H1 (cell line): ENCODE measurements around the gene PIGC. TPM values are rescaled to one million over a fixed set of nuclear protein-coding genes. Genes with fewer than 3 reads are reported as not detected.

Source experiments
- CTCF ChIA-PET: fragments of 300-600 bp; sonication (Branson Sonifier 250); formaldehyde crosslinking; loops from one replicate; lab custom pipeline; 2021; ENCODE audit not compliant: partially characterized antibody; lab: Charles Lee
- POLR2A ChIA-PET: fragments of 300-600 bp; sonication (Branson Sonifier 250); formaldehyde crosslinking; loops from one replicate; lab custom pipeline; 2021; ENCODE audit warnings: inconsistent platforms; ENCODE audit not compliant: partially characterized antibody; lab: Charles Lee
- DNase-seq, 2 experiments: peaks; one replicate each; pipeline versions ENCODE4 v3.0.0 to v3.0.0-alpha.2; 2010 to 2022; ENCODE audit warnings: low spot score in 2 of 2, low read depth in 1 of 2, mixed read lengths in 1 of 2
- FAIRE-seq: peaks from 2 replicates; lab custom pipeline; 2011; peaks lifted over from hg19 to GRCh38; lab: Jason Lieb, UNC
- H2AFZ ChIP-seq: 2 replicates; pipeline ENCODE4 v1.8.1; 2012; ENCODE audit warnings: low read length, inconsistent platforms
- H2AK5ac ChIP-seq: 2 replicates; pipeline ENCODE4 v1.6.1; 2013; ENCODE audit warnings: low read depth, low read length
- H2BK120ac ChIP-seq: replicated peaks from 2 replicates; pipeline ENCODE3; 2013; ENCODE audit warnings: low read depth, low read length, inconsistent platforms
- H2BK12ac ChIP-seq: 2 replicates; pipeline ENCODE4 v1.6.1; 2013; ENCODE audit warnings: low read depth, low read length
- H2BK15ac ChIP-seq: 2 replicates; pipeline ENCODE4 v1.6.1; 2013; ENCODE audit warnings: low read length
- H2BK20ac ChIP-seq: 2 replicates; pipeline ENCODE4 v1.6.1; 2013; ENCODE audit warnings: low read length
- H2BK5ac ChIP-seq: 2 replicates; pipeline ENCODE4 v1.6.1; 2013; ENCODE audit warnings: low read depth, low read length
- H3K14ac ChIP-seq: 2 replicates; pipeline ENCODE4 v1.6.1; 2013; ENCODE audit warnings: inconsistent platforms; ENCODE audit not compliant: insufficient read length
- H3K18ac ChIP-seq: 2 replicates; pipeline ENCODE4 v1.6.1; 2013; ENCODE audit warnings: low read length; ENCODE audit errors: extremely low read depth
- H3K23ac ChIP-seq: 2 replicates; pipeline ENCODE4 v1.6.1; 2013; ENCODE audit warnings: inconsistent platforms; ENCODE audit not compliant: insufficient read length
- H3K23me2 ChIP-seq: 2 replicates; pipeline ENCODE4 v1.6.1; 2013; ENCODE audit warnings: low read depth, low read length
- H3K27ac ChIP-seq: 2 replicates; pipeline ENCODE4 v1.6.1; 2011; ENCODE audit warnings: low read depth, low read length, inconsistent platforms
- H3K27me3 ChIP-seq, 4 experiments: replicated peaks in 1 of 4; 1 replicate in 1 of 4; 2 replicates in 3 of 4; pipeline versions ENCODE4 v1.6.1 to v1.8.1; 2011 to 2013; ENCODE audit warnings: low read length in 3 of 4, mild to moderate bottlenecking in 3 of 4, inconsistent platforms in 2 of 4, mixed read lengths in 2 of 4, moderate library complexity in 1 of 4; ENCODE audit not compliant: control insufficient read depth in 3 of 4, insufficient read depth in 3 of 4; ENCODE audit errors: extremely low read depth in 1 of 4
- H3K36me3 ChIP-seq, 4 experiments: 2 replicates each; pipeline versions ENCODE4 v1.6.1 to v1.8.1; 2011 to 2013; ENCODE audit warnings: mild to moderate bottlenecking in 4 of 4, low read length in 3 of 4, moderate library complexity in 2 of 4, control low read depth in 1 of 4, inconsistent platforms in 1 of 4; ENCODE audit not compliant: insufficient read depth in 4 of 4, control insufficient read depth in 2 of 4
- H3K4ac ChIP-seq: replicated peaks from 2 replicates; pipeline ENCODE3; 2013; ENCODE audit warnings: low read length, low read depth, mixed read lengths, inconsistent platforms; ENCODE audit not compliant: insufficient read length
- H3K4me1 ChIP-seq, 4 experiments: replicated peaks in 1 of 4; 1 replicate in 1 of 4; 2 replicates in 3 of 4; pipeline versions ENCODE4 v1.6.1 to v1.8.1; 2011 to 2013; ENCODE audit warnings: low read length in 3 of 4, inconsistent platforms in 2 of 4, mixed read lengths in 1 of 4; ENCODE audit not compliant: insufficient read depth in 4 of 4, control insufficient read depth in 3 of 4
- H3K4me2 ChIP-seq, 2 experiments: 2 replicates each; pipeline versions ENCODE4 v1.6.1 to v1.8.1; 2011 to 2013; ENCODE audit warnings: low read depth in 2 of 2, low read length in 2 of 2, control low read depth in 1 of 2, inconsistent platforms in 1 of 2, mild to moderate bottlenecking in 1 of 2; ENCODE audit not compliant: insufficient read depth in 1 of 2
- H3K4me3 ChIP-seq, 4 experiments: fragments of 200-600, 300-600 bp in 1 of 4; sonication (generic), shearing (Covaris generic), sonication (Bioruptor Twin) in 1 of 4; 2 replicates each; pipeline versions ENCODE4 v1.5.1 to v1.8.1; 2011 to 2016; ENCODE audit warnings: low read length in 4 of 4, low read depth in 3 of 4, control low read depth in 2 of 4, inconsistent platforms in 2 of 4, mild to moderate bottlenecking in 2 of 4, mixed read lengths in 1 of 4, moderate library complexity in 1 of 4; ENCODE audit not compliant: insufficient read depth in 2 of 4; ENCODE audit errors: extremely low read depth in 1 of 4
- H3K56ac ChIP-seq: replicated peaks from 2 replicates; pipeline ENCODE3; 2013; ENCODE audit warnings: low read depth, mild to moderate bottlenecking, mixed read lengths, low read length, inconsistent platforms; ENCODE audit not compliant: insufficient read length
- H3K79me1 ChIP-seq: 2 replicates; pipeline ENCODE4 v1.6.1; 2013; ENCODE audit warnings: low read depth, low read length, control low read depth
- H3K79me2 ChIP-seq, 2 experiments: 2 replicates each; pipeline versions ENCODE4 v1.6.1 to v1.8.1; 2012 to 2013; ENCODE audit warnings: low read length in 2 of 2, mild to moderate bottlenecking in 2 of 2, inconsistent platforms in 1 of 2; ENCODE audit not compliant: insufficient read depth in 2 of 2, control insufficient read depth in 1 of 2
- H3K9ac ChIP-seq, 4 experiments: replicated peaks in 1 of 4; 1 replicate in 1 of 4; 2 replicates in 3 of 4; pipeline versions ENCODE4 v1.6.1 to v1.8.1; 2011 to 2013; ENCODE audit warnings: low read depth in 3 of 4, low read length in 3 of 4, control low read depth in 2 of 4, mild to moderate bottlenecking in 2 of 4, moderate library complexity in 2 of 4, inconsistent platforms in 1 of 4; ENCODE audit errors: extremely low read depth in 1 of 4
- H3K9me3 ChIP-seq, 2 experiments: 2 replicates each; pipeline versions ENCODE4 v1.6.1 to v1.8.1; 2012 to 2013; ENCODE audit warnings: mild to moderate bottlenecking in 2 of 2, moderate library complexity in 2 of 2, control low read depth in 1 of 2, inconsistent platforms in 1 of 2, low read depth in 1 of 2, low read length in 1 of 2, mixed read lengths in 1 of 2; ENCODE audit not compliant: insufficient read depth in 2 of 2
- H4K20me1 ChIP-seq, 2 experiments: replicated peaks in 1 of 2; 2 replicates each; pipeline versions ENCODE3 to v1.8.1; 2011 to 2013; ENCODE audit warnings: inconsistent platforms in 2 of 2, low read length in 2 of 2, mild to moderate bottlenecking in 1 of 2; ENCODE audit not compliant: insufficient read depth in 2 of 2, control insufficient read depth in 1 of 2
- H4K5ac ChIP-seq: 2 replicates; pipeline ENCODE4 v1.6.1; 2013; ENCODE audit warnings: low read length, low read depth, mixed read lengths, inconsistent platforms; ENCODE audit not compliant: insufficient read length
- H4K8ac ChIP-seq: 2 replicates; pipeline ENCODE4 v1.8.0; 2013; ENCODE audit warnings: mild to moderate bottlenecking, moderate library complexity, low read length, inconsistent platforms; ENCODE audit not compliant: insufficient read depth; ENCODE audit errors: extremely low read depth
- H4K91ac ChIP-seq: replicated peaks from 2 replicates; pipeline ENCODE3; 2013; ENCODE audit warnings: low read length, mixed read lengths, inconsistent platforms; ENCODE audit not compliant: insufficient read length
- CBX8 ChIP-seq: fragments of 300-800, 300-1000 bp; sonication (generic); IDR thresholded peaks from 2 replicates; pipeline ENCODE4 v1.7.1; 2016; ENCODE audit warnings: low read depth, low read length, borderline replicate concordance
- EGR1 ChIP-seq: IDR thresholded peaks from 2 replicates; pipeline ENCODE4 v1.6.1; 2011; ENCODE audit warnings: low read depth, low read length, borderline replicate concordance
- POLR2A ChIP-seq, 2 experiments: IDR thresholded peaks; 1 replicate in 1 of 2; 2 replicates in 1 of 2; pipeline ENCODE4 v1.6.1; 2011; ENCODE audit warnings: low read depth in 2 of 2, low read length in 2 of 2, mild to moderate bottlenecking in 2 of 2; ENCODE audit errors: control extremely low read depth in 1 of 2
- SRF ChIP-seq: IDR thresholded peaks from 2 replicates; pipeline ENCODE4 v1.6.1; 2011; ENCODE audit warnings: mild to moderate bottlenecking, low read depth, low read length, moderate library complexity
- TEAD4 ChIP-seq: IDR thresholded peaks from 2 replicates; pipeline ENCODE4 v1.6.1; 2012; ENCODE audit warnings: low read depth, low read length, inconsistent platforms, mixed read lengths
- WGBS, 2 experiments: shearing (Covaris generic) in 1 of 2; methylation state at CpG; one replicate each; pipeline versions ENCODE4 v1.1.6 to v1.1.7; 2013 to 2015; ENCODE audit warnings: low lambda C conversion rate in 2 of 2, mixed read lengths in 2 of 2, inconsistent platforms in 1 of 2, low coverage in 1 of 2, missing lambda C conversion rate in 1 of 2; ENCODE audit not compliant: insufficient replicate concordance in 2 of 2, insufficient coverage in 1 of 2, insufficient read length in 1 of 2; ENCODE audit errors: extremely low coverage in 1 of 2, missing lambda C conversion rate in 1 of 2; 5-methylcytosine and 5-hydroxymethylcytosine counted together
- polyA plus RNA-seq, 7 experiments: library from polyadenylated mRNA; depleted of rRNA in 3 of 7; stranded (reverse) in 5 of 7; unstranded in 2 of 7; fragments of >200 nt in 5 of 7; fragments of 200-250 nt in 2 of 7; gene quantifications; 1 replicate in 5 of 7; 2 replicates in 1 of 7; 4 replicates in 1 of 7; pipeline versions ENCODE4 v1.2.1 to v1.2.3, GENCODE V29; 2011 to 2013; ENCODE audit warnings: missing spikeins in 2 of 7, mixed read lengths in 2 of 7
- total RNA-seq: library from RNA; stranded (reverse); fragmentation: NEBNext Ultra II Directional; extraction: Animal tissue kit (Norgen Biotek cat#: 25700); gene quantifications from 2 replicates; pipeline ENCODE4 v1.2.1, GENCODE V29; 2021

PIGC gene
- total and polyA plus RNA-seq, 2 of the 8 experiments (the other 6 are each of a cell fraction or from before 2014, with no cell fraction given) = 21.0 to 39.3 TPM

GRCh38 chr1:172460177-172460576, 16.3 kb upstream of the PIGC start:
- H4K5ac ChIP-seq = no peak overlapping the region
- H3K4me1 ChIP-seq = no peaks in the 10 kb centered on the region
- ChIA-PET CTCF (interaction anchor here (1.2 to 2.4 kb wide), 4 partner anchors 10 to 268 kb away, joined by 4 to 11 read pairs (median 4); no protein-coding TSS in a partner anchor), POLR2A (no interaction called here)
- 91% methylated on average over 1 of the region's 1 CpG; no CpG with 5 or more reads in 1 of the 2 experiments for WGBS, 2 experiments
- no peak overlapping the region for H3K14ac ChIP-seq
- no peak overlapping the region for H3K4ac ChIP-seq
- H3K9ac ChIP-seq = no peak overlapping the region
- no peak overlapping the region for H3K23ac ChIP-seq
- H2BK12ac ChIP-seq = no peak overlapping the region
- no peaks in the 10 kb centered on the region for H3K79me2 ChIP-seq
- H3K36me3 ChIP-seq = no peaks in the 10 kb centered on the region
- no peak overlapping the region for H3K18ac ChIP-seq
- no peak overlapping the region for H2BK120ac ChIP-seq
- H4K8ac ChIP-seq = no peak overlapping the region
- no peak overlapping the region for H2BK5ac ChIP-seq
- H3K27me3 ChIP-seq = no peaks in the 10 kb centered on the region
- no peak overlapping the region for H3K27ac ChIP-seq
- TF ChIP-seq CBX8 = no peak
- no peak for TF ChIP-seq POLR2A (IDR thresholded peaks at IDR 0.05; ENCODE audit: control extremely low read depth in 1 of 2, low read depth in 2 of 2, low read length in 2 of 2)
- TF ChIP-seq EGR1 = no peak
- no peak for TF ChIP-seq TEAD4
- TF ChIP-seq SRF = no peak
- H4K20me1 ChIP-seq = no peaks in the 10 kb centered on the region
- H3K4me2 ChIP-seq = no peak overlapping the region
- H3K4me3 ChIP-seq = no peak overlapping the region
- H3K9me3 ChIP-seq = no peaks in the 10 kb centered on the region
- no peak for FAIRE-seq
- H4K91ac ChIP-seq = no peak overlapping the region
- H2AFZ ChIP-seq = no peak overlapping the region
- no peak overlapping the region for H2BK15ac ChIP-seq
- no peaks in the 10 kb centered on the region for H3K23me2 ChIP-seq
- no peak overlapping the region for H3K56ac ChIP-seq
- no peak overlapping the region for H2BK20ac ChIP-seq
- no peak overlapping the region for H2AK5ac ChIP-seq
- no peak for DNase-seq
- H3K79me1 ChIP-seq = no peaks in the 10 kb centered on the region
